Right lobe of liver (tissue), 6 donors: ENCODE data around the gene CMYA5. TPM values are rescaled to one million over a fixed set of nuclear protein-coding genes. Genes with fewer than 3 reads are reported as not detected.

Source experiments
- ATAC-seq, 4 donors: fragments of 200-7000 bp; cut with Tn5 transposase; one replicate each; pipeline ENCODE4 v1.9.1; 2020; ENCODE audit warnings: mild to moderate bottlenecking in 4 of 4, moderate library complexity in 4 of 4
- DNase-seq, 3 donors: peaks; one replicate each; pipeline ENCODE4 v3.0.0-alpha.2; 2020
- H3K27ac ChIP-seq, 3 donors: fragments of 200-600 bp; one replicate each; pipeline ENCODE4 v1.8.0; 2022
- H3K27me3 ChIP-seq, 2 donors: fragments of 200-600 bp; one replicate each; pipeline ENCODE4 v1.8.0; 2022
- H3K36me3 ChIP-seq, 4 donors: fragments of 200-600 bp; sonication (generic) in 1 of 4; one replicate each; pipeline versions ENCODE4 v1.5.1 to v1.8.0; 2017 to 2022; ENCODE audit warnings: control low read depth in 1 of 4
- H3K4me1 ChIP-seq, 4 donors: fragments of 200-600 bp; sonication (generic) in 1 of 4; one replicate each; pipeline versions ENCODE4 v1.5.1 to v1.8.0; 2017 to 2022; ENCODE audit warnings: control low read depth in 1 of 4
- H3K4me3 ChIP-seq, 3 donors: fragments of 200-600 bp; one replicate each; pipeline ENCODE4 v1.8.0; 2022
- H3K9me3 ChIP-seq, 4 donors: fragments of 200-600 bp; sonication (generic) in 1 of 4; one replicate each; pipeline versions ENCODE4 v1.5.1 to v1.8.0; 2017 to 2022; ENCODE audit warnings: control low read depth in 1 of 4
- POLR2A ChIP-seq: fragments of 450-650 bp; IDR thresholded peaks from one replicate; pipeline ENCODE4 v1.6.1; 2017; ENCODE audit warnings: antibody characterized with exemption, mild to moderate bottlenecking
- WGBS: methylation state at CpG from one replicate; pipeline ENCODE4 v1.1.6; 2018; ENCODE audit warnings: low coverage, low lambda C conversion rate; ENCODE audit not compliant: insufficient coverage; ENCODE audit errors: missing lambda C conversion rate; 5-methylcytosine and 5-hydroxymethylcytosine counted together
- intact Hi-C, 2 donors: fragments of 100-400 bp; cut with DNase I; formaldehyde crosslinking; loops; one replicate each; pipeline versions ENCODE4 v1.11.2 to v1.14.1; 2022
- total RNA-seq, 6 experiments: library from RNA; depleted of rRNA in 2 of 6; stranded (reverse); fragments of >200 nt in 2 of 6; fragmentation: NEBNext Ultra II Directional in 3 of 6; extraction: Animal tissue kit (Norgen Biotek cat#: 25700) in 3 of 6; gene quantifications; one replicate each; pipeline versions ENCODE4 v1.1.0 to v1.2.4, GENCODE V29; 2016 to 2023
- TF ChIP-seq, protein P1 (sequence below), 4 donors: fragments of 200-600 bp in 3 of 4; fragments of 450-650 bp in 1 of 4; IDR thresholded peaks; one replicate each; pipeline versions ENCODE4 v1.5.1 to v1.8.0; 2016 to 2022; ENCODE audit warnings: antibody characterized with exemption in 4 of 4, mild to moderate bottlenecking in 2 of 4
- donor health status: DM: no; HTN: yes; CAD: no.
- donor health status: DM: no; HTN: no; CAD: no.
- donor health status: DM: no; HTN: no; CAD: no.
- donor health status: DM: no; HTN: yes; CAD: no.
- donor health status: DM: no; HTN: yes; CAD: no.

Gene CMYA5
- total RNA-seq, 6 experiments from 2014 or later: 1.1 to 5.8 (median 2.8) TPM

DNA sequence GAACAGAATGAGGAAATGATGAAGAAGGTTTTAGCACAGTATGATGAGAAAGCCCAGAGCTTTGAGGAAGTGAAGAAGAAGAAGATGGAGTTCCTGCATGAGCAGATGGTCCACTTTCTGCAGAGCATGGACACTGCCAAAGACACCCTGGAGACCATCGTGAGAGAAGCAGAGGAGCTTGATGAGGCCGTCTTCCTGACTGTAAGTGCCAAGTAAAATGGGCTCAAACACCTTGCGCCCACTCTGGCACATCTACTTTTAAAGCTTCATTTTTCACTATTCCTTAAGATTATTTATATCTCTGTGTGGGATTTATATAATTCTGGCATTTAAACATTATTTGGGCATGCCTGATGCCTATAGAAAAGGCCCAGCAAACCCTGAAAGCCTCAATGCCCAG, 55.6 kb downstream of the CMYA5 start:
- 89% methylated on average over 3 of the region's 3 CpGs for WGBS
- TF ChIP-seq, protein P1, sequence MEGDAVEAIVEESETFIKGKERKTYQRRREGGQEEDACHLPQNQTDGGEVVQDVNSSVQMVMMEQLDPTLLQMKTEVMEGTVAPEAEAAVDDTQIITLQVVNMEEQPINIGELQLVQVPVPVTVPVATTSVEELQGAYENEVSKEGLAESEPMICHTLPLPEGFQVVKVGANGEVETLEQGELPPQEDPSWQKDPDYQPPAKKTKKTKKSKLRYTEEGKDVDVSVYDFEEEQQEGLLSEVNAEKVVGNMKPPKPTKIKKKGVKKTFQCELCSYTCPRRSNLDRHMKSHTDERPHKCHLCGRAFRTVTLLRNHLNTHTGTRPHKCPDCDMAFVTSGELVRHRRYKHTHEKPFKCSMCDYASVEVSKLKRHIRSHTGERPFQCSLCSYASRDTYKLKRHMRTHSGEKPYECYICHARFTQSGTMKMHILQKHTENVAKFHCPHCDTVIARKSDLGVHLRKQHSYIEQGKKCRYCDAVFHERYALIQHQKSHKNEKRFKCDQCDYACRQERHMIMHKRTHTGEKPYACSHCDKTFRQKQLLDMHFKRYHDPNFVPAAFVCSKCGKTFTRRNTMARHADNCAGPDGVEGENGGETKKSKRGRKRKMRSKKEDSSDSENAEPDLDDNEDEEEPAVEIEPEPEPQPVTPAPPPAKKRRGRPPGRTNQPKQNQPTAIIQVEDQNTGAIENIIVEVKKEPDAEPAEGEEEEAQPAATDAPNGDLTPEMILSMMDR (IDR thresholded peaks at IDR 0.05): no peak
- TF ChIP-seq POLR2A: no peak
- no peak for ATAC-seq

DNA sequence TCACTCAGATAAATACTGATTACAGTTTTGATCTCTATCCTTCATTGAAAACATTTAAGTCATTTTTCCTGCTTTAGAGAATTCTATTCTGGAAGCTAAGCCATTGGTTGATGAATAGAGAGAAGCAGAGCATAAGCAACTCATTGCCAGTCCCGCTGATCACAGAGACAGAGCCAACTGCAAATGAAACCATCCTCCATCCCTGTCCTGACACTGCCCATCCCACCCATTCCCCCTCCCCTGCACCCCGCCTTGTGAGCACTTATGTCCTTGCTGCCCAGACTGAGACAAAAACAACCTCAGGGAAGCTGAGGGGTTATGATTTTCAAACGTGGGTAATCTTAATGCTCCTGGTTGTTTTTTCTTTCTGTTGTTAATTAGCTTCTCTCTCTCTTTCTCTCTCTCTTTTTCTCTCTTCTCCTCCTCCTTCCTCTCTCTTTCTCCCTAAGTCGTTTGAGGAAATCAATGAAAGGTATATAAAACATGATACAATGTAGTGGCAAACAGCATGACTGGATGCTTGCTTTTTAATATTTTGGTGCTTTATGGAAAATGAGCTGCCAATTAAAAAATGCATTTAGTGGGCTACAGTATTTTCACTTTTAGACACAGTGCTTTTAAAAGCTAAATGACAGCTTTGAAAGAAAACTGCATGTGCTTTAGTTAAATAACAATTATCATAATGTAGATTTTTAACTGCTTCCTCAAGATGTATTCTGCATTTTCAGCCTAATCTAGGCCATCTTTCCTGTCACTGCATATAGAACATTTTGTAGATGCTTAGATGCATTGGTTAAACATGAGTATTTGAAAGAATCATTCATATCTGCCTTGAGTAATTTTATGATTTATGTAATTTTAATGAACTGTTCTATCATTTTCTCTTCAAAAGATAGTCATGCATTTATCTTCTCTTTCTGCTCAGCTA, 57.3 kb downstream of the CMYA5 start:
- no peak for TF ChIP-seq POLR2A
- TF ChIP-seq, protein P1 (IDR thresholded peaks at IDR 0.05): no peak
- WGBS: 50% methylated on average over 4 of the region's 4 CpGs
- peaks cover 0 to 21% (median 6%) of the 10 kb centered on the region in 4 donors for H3K4me1 ChIP-seq
- H3K36me3 ChIP-seq: no peaks in the 10 kb centered on the region
- H3K27ac ChIP-seq: no peak overlapping the region
- no peaks in the 10 kb centered on the region for H3K9me3 ChIP-seq
- H3K4me3 ChIP-seq: no peak overlapping the region
- ATAC-seq (no peak), DNase-seq (no peak)
- H3K27me3 ChIP-seq: no peaks in the 10 kb centered on the region
- intact Hi-C loops: no loop called here

More for the DNA sequence above, 55.6 kb downstream of the CMYA5 start:
- Histone ChIP-seq H3K9me3 (no peaks in the 10 kb centered on the region), H3K36me3 (no peaks in the 10 kb centered on the region), H3K4me1 (peaks cover 0 to 10% (median 0%) of the 10 kb centered on the region in 4 donors), H3K27ac (no peak overlapping the region), H3K27me3 (no peaks in the 10 kb centered on the region), H3K4me3 (no peak overlapping the region)
- DNase-seq: no peak
- intact Hi-C loops: no loop called here

DNA sequence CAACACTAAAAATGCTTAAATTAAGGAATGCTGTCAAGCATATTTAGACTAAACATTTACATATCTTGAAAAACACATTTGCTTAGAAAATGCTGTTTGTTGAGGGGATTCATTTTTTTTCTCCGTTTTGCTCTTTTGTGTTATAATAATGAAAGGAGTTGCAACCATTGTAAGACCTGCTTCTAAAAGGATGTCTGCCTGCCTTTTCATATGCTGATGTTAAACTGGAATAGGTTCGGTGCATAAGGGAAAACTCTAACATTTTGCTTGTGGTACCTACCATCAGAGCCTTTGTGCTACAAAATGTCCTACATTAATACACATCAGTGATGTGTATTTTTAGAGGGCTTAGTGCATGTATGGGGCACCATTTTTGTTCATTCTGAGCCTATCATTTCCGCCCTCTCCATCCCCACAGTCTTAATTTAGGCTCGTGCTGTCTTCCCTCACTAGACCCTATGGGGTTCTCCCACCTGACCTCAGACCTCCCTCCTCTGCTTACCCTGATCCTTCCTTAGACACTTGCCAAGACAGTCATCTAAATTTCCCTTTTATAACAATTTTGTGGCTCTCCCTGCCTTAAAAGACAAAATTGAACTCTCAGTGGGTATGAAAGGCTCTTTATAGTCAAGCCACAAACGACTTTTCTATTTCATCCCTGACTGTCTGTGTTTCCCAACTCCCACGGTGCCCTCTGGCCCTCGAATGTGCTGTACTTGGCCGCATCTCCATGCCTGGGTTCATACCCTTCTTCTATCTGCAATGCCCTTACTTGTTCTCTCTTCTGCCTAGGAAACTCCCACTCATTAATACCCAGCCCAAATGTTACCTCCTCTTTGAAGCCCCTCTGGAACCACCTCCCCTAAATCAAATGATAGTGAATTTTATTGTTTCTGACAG, 61.2 kb downstream of the CMYA5 start:
- peak; percentile 51 to 82 (median 81) for DNase-seq
- H3K27ac ChIP-seq: peak overlapping the region in 2 of 3 donors; percentile 7 to 56
- ATAC-seq: peak; percentile 63 to 85 (median 73)
- intact Hi-C loops: no loop called here
- WGBS: 61% methylated on average over 8 of the region's 8 CpGs
- H3K9me3 ChIP-seq: no peaks in the 10 kb centered on the region
- TF ChIP-seq, protein P1 (IDR thresholded peaks at IDR 0.05): no peak
- TF ChIP-seq POLR2A: no peak
- no peaks in the 10 kb centered on the region for H3K36me3 ChIP-seq
- no peaks in the 10 kb centered on the region for H3K27me3 ChIP-seq
- H3K4me1 ChIP-seq: peaks cover 0 to 36% (median 16%) of the 10 kb centered on the region in 4 donors
- no peak overlapping the region for H3K4me3 ChIP-seq

DNA sequence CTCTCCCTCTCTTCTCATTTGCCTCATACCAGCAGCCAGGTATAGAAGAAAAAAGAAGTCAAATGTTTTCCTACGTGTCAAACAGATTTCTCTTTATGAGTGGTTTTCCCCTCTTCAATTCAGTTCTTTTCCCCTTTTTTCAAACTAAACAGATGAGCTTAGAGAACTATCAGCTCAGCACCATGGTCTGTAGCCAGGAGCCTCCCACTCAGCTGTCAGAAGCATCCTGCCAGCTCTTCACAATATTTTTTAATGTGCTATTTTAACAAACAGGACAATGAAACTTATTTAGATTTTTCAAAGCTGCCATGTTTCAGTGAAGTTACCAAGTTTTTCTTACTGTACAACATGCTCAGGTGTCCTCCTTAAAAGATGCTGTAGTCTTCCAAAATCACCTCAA, 63.5 kb downstream of the CMYA5 start:
- H3K36me3 ChIP-seq: no peaks in the 10 kb centered on the region
- 67% methylated on average over 1 of the region's 1 CpG for WGBS
- H3K4me1 ChIP-seq: peaks cover 0 to 54% (median 21%) of the 10 kb centered on the region in 4 donors
- no peaks in the 10 kb centered on the region for H3K27me3 ChIP-seq
- intact Hi-C loops: no loop called here
- TF ChIP-seq POLR2A: no peak
- TF ChIP-seq, protein P1 (IDR thresholded peaks at IDR 0.05): no peak
- no peak for ATAC-seq
- no peaks in the 10 kb centered on the region for H3K9me3 ChIP-seq
- peak overlapping the region in 2 of 3 donors; percentile 89 for H3K27ac ChIP-seq
- DNase-seq: no peak
- no peak overlapping the region for H3K4me3 ChIP-seq
